Stimulated activated CD4-positive, alpha-beta T cell treated with anti-CD3 and anti-CD28 coated beads, Interleukin-2, amount 100 ng/mL, for 24 hours (primary cell): ENCODE data around the gene ZER1.
A peak's percentile ranks its signal among the peaks of the same experiment; 100 is the strongest.
"Not testable (repeated sequence)": the region's sequence is repeated elsewhere in the genome, so short reads cannot be mapped to it uniquely, and the experiment has no call there.

Experiments
- DNase-seq, 2 donors: peaks; one replicate each; pipeline ENCODE4 v3.0.0-alpha.2; 2020

Gene ZER1

GRCh38 chr9:128713941-128714573 lies 57.7 kb downstream of the ZER1 start:
- DNase-seq: no peak

DNA sequence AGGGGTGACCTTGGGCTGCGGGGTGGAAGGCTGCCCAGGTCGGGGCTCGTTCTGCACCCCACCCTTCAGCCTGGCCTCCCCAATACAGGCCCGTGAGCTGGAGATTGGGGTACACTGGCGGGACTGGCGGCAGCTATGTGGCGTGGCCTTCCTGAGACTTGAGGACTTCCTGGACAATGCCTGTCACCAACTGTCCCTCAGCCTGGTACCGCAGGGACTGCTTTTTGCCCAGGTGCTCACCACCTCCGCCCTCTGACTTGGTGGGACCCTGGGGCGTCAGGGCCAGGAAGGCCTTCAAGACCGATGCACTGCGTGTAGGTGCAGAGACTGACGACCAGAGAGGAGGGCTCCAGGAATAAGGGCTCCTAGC lies 58.3 kb downstream of the ZER1 start:
- no peak for DNase-seq

DNA sequence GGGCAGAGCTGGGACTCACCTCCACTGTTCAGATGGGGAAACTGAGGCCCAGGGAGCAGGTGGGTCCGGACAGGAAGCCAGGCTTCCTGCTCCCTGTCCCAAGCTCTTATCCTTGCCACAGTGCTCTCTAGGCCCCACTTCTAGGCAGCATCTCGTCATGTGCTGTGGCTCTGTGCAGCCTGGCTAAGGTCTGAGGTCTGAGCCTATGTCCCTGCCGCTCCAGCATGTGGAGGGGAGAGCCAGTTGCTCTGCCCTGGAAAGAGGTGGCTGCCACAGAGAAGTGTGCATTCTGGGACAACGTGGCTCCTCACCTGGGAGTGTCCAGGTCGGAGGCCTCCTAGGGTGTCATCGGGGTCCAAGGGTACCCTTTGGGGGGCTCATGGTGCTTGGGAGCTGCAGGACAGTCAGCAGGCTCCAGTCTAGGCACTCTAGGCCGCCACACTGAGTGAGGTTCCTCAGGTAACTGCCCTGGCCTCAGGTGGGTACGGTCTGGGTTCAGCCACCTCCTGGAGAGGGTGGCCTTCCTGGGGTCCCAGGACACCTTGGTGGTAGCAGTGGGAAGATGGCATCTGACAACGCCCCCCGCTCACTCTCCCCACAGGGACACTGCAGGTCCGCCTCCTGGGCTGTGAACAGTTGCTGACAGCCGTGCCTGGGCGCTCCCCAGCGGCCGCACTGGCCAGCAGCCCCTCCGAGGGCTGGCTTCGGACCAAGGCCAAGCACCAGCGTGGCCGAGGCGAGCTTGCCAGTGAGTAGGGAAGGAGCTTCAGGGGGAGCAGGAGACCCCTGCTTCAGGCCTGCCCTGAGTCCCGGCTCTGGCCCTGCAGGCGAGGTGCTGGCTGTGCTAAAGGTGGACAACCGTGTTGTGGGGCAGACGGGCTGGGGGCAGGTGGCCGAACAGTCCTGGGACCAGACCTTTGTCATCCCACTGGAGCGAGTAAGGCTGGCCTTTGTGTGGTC lies 59.0 kb downstream of the ZER1 start:
- no peak for DNase-seq

GRCh38 chr9:128707446-128707845 lies 64.3 kb downstream of the ZER1 start:
- DNase-seq: no peak

GRCh38 chr9:128706671-128707381 lies 64.9 kb downstream of the ZER1 start:
- DNase-seq: no peak

DNA sequence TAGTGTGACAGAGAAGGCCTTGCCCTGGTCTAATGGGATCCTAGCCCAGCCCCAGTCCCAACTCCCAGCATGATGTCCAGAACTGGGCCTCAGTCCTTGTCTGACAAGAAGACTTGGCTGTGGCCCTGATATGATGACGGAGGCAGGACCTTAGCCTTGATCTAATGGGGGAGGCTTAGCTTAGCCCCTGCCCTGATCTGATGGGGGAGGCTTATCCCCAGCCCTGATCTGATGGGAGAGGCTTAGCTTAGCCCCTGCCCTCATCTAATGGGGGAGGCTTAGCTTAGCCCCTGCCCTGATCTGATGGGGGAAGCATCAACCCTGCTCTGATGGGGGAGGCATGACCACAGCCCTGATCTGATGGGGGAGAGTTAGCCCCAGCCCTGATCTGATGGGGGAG lies 65.7 kb downstream of the ZER1 start:
- no peak for DNase-seq

- DNase-seq: no peak
These were observed 66.4 kb downstream of the ZER1 start for GRCh38 chr9:128705051-128705965.

DNA sequence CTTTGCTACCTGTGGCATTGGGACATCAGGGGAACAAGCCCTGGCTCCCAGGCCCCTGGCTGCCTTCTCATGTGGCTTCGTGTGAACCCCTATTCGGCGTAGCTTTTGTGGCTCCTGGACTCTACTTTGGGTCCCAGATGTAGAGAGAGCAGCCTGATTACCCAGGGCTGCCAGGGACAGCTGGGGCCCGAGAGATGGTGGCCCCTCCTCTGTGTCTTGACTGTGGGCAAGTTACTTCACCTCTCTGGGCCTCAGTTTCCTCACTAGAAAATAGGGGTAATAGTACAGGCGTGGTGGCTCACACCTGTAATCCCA lies 67.4 kb downstream of the ZER1 start:
- no peak for DNase-seq

- peak; percentile 28 to 29 for DNase-seq
These were observed 67.9 kb downstream of the ZER1 start for GRCh38 chr9:128703616-128704355.

DNA sequence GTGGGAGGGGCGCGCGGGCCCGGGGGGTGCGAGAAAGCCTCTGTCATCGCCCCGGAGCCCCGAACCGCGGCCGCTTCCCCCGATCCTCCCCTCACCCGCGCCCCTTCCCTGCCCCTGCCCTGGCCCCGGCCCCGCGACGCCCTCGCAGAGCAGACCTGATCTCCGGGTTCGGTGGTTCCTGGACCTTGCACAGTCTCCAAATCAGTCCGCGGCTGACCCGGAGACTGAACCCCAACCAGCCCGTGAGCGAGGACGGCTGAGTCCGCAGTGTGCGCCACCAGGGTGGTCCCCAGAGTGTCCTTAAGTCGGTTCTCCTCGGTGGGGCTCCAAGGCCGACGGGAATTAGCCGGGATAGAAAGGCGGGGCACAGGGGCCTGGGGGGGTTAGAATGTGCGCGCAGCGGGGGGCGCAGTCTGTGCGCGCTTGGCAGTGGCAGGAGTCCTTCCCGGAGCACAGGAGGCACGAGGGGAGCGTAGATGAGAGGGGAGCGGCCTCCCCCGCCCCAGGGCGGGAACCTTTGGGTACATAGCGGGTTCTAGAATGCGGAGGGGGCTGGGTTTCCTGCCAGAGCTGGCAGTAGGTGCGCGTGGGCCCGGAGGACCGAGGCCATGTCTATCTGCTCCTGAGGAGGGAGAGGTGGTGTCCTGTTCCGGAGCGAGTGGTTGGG lies 68.6 kb downstream of the ZER1 start:
- DNase-seq: peak; percentile 37 to 51

DNA sequence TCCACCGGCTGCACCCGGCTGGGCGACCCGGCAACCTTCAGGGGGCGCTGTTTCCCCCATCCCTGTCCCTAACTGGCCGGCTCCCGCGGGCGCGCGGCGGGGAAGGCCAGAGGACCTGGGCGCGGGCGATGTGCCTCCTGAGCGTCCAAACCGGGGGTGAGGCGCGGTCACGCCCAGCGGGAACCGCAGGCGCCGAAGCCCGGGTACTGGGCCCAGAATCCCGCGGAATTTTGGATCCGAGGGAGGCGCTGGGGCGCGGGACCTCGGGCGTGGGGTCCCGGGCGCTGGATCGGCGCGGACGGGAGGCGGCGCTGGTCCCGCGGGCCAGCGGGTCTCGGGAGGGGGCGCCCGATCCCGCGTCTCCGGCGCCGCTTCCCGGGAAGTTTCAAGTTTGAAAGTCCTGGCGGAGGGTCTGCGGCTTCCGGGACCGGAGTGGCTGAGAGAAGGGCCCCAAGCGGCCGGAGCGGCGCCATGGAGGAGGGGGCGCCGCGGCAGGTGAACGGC lies 69.2 kb downstream of the ZER1 start, which contains the start of gene PKN3:
Gene PKN3 (plus strand): TSS at position 59 of the 504 bp plus-strand sequence. CDS start 413 bp downstream, at position 472.
- peak; percentile 92 to 96 for DNase-seq

DNA sequence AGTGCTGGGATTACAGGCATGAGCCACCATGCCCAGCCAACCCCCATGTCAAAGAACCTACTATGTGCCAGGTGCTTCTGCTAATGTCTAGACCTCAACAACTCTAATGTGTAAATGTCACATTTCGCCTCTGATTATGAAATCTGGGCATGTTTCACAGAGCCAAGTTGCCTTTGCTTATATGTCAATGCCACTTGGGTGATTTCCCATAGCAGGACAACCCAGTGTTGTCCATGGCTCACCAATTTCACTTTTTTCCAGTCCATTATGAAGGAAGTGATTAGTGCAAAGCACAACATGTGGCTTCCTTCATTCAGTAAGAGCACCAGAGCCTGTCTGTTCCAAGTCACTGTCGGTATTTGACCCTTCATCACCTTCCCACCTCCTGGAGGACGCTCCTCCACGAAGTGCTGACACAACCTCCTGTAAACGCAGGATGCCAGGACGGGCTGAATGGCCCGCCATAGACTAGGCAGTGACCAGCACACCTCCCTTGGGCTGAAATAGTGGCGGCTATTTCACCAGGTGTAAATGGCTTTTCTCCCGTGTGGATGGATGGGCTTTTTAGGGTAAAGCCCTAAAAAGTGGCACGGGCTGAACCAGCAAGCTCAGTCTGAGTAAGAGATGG lies 70.4 kb downstream of the ZER1 start:
- no peak for DNase-seq

GRCh38 chr9:128699096-128699795 lies 72.5 kb downstream of the ZER1 start:
- DNase-seq: not testable (repeated sequence)

DNA sequence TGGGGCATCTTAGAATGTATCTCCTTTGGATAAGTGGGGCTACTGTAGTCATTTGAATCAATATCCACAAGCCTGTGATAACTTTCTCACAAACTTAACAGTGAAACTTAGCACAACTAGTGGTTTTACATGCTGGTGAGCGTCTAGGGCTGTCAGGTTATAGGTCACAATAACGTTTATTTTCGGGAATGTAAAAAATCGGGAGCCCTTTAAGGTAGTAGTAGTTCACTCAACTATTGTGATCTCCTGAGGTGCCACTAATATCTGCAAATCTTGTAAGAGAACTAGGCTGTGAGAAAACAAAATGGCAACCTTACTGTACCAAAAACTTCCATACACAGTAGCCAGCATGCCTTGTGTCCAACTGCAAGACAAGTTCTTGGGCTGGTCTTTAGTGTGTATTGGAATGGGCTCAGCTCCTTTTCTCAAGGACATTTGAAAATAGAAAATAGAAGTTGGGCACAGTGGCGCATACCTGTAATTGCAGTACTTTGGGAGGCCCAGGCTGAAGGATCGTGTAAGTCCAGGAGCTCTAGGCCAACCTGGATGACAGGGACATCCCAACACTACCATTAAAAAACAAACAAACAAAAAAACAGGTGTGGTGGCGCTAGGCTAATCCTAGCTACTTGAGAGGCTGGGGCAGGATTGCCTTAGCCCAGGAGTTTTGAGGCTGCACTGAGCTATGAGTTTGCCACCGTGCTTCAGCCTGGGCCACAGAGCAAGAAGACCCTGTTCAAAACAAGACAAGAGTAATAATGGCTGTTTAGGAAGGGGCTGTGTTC lies 74.6 kb downstream of the ZER1 start:
- DNase-seq: no peak

DNA sequence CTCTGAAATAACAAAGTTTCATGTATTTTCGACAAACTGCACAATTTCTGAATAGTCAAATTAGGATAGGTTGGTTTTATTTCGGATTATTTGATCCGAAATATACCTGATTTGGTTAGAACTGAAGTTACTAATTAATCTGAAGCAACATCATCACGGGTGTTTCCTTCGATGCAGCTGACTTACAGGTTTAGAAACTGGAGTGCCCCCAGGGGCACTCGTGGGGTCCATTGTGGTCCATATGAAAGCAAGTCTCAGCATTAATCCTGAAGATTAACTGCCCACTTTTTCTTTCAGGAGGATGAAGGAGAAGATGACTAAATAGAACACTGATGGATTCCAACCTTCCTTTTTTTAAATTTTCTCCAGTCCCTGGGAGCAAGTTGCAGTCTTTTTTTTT lies 77.4 kb downstream of the ZER1 start:
- no peak for DNase-seq

- DNase-seq: not testable (repeated sequence)
These were observed 78.0 kb downstream of the ZER1 start for GRCh38 chr9:128693738-128694137.

DNA sequence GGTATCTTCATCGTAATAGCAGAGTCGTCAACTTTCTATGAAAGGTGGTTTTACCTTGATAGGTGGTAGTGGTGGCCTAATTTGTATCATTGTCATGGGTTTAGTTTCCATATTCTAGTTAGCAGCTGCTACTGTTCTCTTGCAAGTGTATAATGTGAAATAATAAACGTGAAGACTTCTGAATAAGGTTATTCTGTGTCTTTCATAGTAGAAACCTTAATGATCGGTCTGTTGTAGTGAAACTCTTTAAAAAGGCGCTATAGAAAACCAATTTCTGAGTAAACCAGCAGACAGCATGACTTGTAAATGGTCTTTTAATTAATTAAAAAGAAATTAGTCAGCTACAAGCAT lies 81.1 kb downstream of the ZER1 start:
- no peak for DNase-seq

- DNase-seq: peak; percentile 46 to 60
These were observed 81.7 kb downstream of the ZER1 start for GRCh38 chr9:128689820-128690683.
